GM19463 (cell line): ENCODE data around the gene SH3TC1.

ENCODE experiments used
- ATAC-seq: cut with Tn5 transposase; IDR thresholded peaks from one replicate; pipeline ENCODE4 v1.9.1; 2021; ENCODE audit warnings: mild to moderate bottlenecking, moderate library complexity; ENCODE audit not compliant: unreplicated experiment

The SH3TC1 gene

DNA sequence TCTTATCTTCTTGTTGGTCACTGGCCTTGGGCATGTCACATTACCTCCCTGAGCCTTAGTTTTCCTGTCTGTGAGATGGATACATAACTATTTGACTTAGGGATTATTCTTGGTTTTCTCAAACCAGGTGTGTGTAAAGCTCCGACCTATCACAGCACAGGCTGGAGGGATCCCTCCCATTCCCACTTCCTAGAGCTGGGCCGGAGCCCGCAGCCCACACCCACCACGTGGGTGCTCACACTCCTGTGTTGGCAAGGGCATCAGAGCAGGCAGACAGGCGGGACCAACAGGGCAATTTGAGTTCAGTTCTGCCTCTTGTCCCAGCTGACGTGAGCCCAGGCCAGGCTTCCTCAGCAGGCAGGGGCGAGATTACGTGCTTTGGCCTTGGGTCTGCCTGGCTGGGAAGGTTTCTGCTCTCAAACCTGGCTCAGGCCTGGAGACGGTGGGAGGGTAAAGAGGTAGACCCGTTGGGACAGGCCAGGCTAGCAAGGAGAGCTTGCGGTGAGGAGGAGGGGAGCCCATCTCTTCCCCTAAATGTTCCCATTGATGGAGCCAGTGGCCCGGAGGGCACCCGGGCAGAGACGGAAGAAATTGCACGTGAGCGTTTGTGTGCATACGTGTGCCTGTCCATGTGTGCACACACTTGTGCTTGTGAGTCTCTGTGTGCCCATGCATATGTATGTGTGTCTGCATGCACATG is 734 bp upstream of the SH3TC1 start:
- peak; percentile 3 for ATAC-seq

DNA sequence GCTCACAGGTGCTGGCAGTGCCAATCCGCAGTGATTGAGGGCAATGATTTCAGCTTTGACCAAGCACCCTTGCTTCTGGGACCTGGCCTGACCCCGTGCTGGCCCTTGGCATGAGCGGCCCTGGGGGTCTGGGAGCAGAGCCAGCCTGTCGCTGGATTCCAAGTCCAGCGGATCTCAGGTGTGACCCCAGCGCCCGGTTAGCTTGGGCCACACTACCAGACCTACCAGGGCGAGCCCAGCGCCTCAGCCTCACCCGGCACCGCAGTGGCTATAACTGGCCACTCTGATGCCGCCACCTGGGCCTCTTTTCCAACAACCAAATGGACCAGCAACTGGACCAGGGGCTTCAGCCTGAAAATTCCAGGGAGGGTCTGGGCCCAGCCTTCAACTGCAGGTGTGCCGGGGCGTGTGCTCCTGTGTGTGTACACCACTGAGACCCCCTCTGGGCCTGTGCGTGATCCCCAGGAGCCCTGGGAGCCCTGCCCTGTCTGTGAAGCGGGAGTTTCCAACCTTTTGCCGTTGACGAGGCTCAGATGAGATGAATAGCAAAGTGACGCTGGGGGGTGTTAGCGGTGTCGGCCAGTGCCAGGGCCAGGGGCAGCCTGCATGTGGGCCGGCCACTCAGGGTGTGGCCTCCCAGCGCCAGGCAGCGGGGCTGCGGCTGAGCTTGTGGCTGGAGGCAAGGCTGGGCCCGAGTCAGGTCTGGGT is 658 bp downstream of the SH3TC1 start:
- ATAC-seq = no peak

DNA sequence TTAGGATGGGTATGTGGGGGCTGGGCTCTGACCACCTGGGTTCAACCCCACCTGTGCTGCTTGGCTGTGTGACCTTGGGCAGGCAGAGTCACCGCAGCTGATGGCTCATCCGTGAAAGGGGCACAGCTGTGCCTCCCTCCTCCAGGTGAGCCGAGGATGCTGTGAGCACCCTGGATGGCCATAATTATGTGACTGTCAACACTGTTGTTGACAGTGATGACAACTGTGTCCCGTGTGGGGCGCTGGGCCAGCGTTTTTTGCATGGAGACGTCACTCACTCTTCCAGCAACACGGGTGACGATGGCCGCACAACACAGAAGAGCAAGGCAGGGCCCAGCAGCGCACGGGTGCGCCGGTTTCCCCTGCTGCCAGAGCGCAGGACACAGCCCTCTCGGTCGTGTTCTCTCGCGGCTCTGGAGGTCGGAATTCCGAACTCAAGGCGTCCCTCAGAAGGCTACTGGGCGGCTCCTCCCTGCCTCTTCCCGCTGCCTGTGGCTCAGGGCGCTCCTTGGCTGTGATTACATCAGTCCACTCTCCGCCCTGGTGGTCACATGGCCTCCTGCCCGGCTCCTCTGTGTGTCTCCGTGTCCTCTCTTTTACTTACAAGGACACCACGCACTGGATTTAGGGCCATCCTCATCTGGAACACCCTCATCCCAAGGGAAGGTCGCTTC is 1.3 kb downstream of the SH3TC1 start:
- no peak for ATAC-seq

DNA sequence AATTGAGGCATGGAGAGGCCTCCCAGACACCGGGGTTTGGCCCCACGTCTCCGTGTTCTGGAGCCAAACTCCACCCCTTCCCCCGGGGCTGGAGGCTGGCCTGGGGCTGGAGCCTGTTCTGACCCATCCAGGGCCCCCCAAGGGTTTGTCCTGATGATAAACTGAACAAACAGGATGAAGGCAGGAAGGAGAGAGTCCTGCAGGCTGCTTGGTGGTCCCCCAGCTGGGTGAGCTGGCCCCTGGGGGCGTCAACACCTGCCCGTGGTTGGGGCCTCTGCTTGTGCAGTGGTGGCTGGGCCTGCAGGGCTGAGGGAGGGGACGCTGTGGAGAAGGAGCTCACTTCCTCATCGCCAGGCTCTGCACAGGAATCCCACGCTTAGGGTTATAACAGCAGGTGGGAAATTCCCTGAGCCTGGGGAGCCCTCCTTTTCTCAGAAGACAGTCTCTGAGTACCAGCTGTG is 2.3 kb downstream of the SH3TC1 start:
- peak; percentile 31 for ATAC-seq

DNA sequence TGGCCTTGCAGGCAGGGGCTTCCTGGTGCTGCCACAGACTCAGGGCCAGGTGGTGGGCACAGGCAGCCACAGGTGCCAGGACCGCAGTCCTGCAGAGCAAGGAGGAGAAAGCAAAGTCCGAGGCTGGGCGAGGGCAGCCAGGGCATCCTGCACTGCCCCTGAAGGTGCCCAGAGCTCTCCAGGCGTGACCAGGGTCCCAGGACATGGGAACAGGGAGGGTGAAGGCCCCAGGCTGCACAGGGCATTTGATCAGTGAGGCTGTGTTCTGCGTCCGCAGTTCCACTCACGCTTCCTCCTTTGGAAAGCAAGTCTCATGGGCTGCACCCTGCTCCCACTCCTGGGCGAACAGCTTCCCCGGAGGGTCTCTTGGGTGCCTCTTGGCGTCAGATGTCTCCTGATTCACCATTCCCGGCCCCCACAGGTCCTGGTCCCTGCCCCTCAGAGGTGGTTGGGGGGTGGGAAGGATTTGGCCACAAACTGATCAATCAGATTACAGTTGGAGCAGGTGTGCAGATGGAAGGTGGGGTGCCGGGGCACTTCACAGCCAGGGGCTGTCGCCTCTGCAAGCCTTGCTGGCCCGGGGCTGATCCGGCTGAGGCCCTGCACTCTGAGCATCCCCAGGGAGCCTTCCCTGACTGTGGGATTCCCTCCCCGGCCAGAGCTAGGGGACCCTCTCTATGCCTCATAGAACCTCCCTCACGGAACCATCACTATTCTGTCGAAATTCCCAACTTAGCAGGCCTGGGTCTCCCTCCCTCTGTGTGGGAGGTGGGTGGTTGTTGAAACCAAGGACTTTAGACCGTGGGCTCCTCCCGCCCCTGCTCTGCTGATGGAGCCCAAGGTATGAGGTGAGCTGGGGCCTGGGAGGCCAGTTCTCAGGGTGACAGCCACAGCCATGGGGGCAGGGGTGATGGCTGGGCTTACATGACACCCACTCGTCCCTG is 3.3 kb downstream of the SH3TC1 start:
- ATAC-seq = no peak

DNA sequence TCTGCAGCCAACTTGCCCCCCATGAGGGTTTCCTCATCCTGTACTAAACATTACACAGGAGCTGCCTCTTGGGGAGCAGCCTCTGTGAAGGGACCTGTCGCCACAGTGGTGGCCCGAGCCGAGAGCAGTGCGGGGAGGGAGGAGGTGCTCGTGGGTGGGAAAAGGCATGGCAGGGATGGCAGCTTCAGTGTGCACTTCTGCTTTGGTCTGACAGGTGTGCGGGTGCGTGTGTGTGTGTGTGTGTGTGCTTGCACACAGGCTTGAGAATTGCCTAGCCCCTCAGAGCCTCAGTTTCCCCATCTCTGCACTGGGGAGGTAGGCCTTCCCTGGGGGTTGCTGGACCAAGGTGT is 3.9 kb downstream of the SH3TC1 start:
- ATAC-seq = no peak

DNA sequence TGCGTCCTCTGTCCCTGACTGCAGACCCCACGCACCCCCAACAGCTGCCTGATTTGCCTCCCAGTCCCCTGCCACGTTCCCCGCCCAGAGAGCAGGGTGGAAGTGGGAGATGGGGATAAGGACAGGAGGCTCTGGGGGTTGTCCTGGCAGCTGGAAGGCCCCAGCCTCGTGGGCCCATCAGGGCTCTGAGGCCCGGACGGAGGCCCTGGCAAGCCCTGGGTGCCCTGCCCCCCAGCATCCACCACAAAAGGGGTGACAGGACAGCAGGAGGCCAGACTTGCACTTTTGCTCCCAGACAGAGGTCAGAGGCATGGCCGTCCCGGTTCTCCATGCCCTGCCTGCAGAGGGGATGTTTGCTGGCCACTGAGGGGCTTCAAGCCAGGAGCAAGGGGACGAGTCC is 4.7 kb downstream of the SH3TC1 start:
- no peak for ATAC-seq

DNA sequence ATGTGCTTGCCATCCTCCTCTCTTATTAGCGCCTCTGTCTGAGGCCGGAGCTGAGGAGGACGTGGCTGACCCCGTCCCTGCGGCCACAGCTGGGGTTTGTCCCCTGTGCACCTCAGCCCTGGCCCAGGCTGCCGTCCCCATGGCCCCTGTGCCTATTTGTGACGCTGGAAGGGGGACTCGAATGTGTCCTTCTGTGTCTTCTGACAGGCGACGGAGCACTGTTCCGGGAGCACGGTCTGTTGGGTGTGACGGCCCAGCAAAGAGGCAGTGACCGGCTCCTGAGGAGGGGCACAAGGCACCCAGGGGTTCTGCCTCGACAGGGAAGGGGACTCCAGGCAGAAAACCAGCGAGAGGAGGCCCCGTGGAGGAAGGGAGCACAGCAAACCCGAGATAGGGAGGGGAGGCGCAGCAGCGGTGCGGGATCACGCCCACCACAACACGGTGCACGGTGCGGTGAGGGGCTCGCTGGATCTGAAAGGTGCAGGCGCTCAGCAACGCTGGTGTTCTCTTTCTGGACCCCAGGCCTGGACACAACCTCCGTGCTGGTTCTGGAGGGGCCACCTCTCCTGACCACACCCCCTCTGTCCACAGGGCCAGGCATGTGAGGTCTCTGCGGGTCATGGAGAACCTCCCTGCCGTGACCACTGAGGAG is 5.6 kb downstream of the SH3TC1 start:
- ATAC-seq = no peak

DNA sequence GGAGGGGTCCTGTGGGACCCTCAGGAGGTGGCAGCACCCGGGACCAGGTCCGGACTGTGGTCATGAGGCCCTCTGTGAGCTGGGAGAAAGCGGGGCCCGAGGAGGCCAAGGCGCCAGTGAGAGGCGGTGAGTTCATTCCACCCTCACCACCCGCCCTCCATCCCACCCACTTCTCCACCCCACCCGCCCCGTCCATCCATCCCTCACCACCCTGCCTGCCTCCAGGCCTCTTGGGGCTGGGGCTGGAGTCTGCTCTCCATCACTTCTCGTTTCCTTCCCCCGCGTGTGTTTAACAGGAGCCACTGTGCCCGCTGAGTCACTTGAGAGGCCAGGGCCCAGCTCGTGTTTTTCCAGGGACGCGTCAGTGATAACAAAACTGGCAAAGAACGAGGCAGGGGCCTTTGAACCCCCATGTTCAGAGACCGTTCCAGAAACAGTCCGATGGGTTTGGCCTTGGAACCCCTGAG is 6.2 kb downstream of the SH3TC1 start:
- ATAC-seq = no peak

DNA sequence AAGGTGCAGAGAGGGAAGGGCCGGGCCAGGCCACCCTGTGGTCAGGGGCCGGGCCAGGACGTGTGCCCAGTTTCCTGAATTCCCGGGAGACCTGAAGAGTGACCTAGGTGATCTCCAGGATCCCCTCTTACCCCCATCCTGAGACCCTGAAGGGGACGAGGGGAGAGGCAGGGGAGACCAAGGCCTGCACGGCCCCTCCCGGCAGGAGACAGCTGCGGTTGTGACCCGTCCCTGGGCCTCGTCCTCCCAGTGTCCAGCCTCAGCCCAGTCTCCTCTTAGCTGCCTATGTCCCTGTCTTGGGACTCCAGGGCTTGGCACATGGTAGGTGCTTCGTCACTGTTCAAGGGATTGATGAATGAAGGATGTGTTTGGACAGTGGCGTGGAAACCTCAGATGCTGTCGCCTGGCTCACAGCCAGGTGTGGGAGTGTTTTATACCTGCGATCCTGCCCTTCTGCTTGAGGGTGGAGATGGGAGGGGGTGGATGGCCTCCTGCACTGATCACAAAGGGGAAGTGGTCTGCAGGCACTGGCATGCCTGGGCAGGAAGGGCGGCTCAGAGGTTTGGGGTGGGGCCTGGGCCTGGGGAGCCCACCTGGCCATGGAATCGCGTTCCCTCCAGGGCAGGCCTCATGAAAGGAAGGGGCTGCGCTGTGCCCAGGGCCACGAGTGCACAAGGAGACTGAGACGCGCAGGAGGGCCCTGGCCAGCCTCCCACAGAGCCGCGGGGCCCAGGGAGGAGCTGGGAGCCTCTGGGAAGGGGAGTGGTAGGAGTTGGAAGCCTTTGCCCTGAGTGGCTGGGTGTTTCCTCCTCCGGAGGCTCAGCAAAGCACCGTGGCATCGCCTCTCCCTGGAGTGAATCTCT is 6.9 kb downstream of the SH3TC1 start:
- ATAC-seq = no peak

DNA sequence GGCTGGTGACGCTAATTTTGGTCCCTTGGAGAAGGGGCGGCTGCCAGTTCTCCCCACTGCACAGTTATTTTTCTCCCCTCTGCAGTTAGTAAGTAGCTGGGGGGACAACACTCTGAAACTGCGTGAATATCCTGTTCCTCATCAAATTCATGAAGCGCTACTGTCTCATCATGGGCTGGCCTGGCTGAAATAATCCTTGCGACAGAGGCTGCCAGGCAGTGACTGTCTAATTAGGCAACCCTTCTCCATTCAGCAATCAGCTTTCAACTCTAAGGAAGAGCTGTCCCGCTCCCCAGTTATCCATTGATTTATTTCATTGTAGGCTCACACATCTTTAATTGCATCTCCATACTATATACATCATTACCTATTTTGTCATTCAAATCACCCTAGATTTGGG is 8.2 kb downstream of the SH3TC1 start:
- ATAC-seq = no peak

DNA sequence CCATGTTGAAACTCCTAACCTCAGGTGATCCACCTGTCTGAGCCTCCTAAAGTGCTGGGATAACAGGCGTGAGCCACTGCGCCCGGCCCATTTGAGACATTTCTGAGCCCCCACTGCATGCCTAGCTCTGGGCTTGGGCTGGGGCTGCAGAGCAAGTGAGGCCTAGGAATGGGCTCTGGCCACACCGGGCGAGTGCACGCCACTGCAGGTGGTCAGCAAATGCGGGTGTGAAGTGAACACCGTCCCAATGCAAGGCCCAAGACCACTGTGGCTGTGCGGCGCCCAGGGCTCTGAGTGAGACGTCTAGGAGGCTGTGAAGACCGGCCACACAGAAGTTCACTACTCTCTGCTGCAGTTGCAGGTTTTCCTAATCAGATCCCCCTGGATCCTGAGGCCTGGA is 9.5 kb downstream of the SH3TC1 start:
- ATAC-seq = no peak

DNA sequence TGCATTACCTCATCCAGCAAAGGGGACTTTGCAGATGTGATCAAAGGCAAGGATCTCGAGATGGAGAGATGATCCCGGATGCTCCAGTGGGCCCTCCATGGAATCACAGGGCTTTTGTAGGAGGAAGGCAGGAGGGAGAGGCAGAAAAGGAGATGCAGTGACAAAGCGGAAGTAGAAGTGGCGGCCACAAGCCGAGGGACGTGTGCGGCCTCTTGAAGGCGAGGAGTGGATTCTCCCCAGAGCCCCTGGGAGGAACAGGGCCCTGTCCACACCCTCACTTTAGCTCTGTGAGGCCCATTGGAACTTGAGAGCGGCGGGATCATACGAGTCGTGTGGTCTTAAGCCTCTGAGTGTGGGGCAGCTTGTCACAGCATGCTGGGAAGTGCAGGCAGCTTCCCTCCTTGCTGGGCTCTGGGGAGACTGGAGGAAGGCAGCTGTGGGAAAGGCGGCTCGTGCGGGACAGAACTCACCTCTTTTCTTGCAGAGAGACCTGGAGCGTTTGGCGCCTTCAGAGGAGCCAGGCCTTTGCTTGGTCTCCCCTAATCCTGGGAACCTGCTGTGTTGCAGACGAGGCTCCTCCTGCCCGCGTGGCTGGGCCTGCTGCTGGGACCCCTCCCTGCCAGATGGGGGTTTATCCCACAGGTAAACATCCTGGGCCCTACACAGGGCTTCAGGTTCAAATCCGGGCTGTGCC is 10.2 kb downstream of the SH3TC1 start:
- ATAC-seq = no peak

DNA sequence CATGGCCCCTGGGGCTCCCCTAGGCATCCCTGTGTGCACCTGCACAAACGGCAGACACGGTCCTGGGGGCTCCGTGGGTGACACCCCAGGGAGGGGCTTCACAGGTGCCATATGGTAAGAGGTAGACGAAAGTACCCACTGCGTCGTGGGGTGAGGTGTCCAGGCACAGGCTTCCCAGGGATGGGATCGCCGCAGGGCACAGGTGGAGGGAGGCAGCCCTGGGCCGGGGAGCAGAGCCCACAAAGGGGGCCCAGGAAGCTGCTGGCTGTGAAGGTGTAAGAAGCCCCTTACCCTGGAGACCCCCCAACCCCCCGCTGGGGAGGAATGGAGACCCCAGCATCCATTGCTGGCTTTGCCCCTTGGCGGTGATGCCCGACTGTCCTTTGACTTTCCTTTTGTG is 10.9 kb downstream of the SH3TC1 start:
- ATAC-seq = no peak

DNA sequence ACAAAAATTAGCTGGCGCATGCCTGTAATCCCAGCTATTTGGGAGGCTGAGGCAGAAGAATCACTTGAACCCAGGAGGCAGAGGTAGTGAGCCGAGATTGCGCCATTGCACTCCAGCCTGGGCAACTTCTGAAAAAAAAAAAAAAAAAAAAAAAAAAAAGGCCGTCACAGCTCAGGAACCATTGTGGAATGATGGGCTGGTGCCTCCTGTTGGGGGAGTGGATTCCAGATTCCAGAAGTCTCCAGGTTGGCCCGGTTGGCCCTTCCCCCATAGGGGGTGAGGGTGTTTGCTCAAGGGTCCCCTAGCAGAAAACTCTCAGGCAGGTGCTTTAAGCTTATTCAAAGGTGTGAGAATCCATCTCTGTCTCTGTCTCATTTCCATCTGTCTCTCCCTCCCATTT is 11.5 kb downstream of the SH3TC1 start:
- no peak for ATAC-seq

DNA sequence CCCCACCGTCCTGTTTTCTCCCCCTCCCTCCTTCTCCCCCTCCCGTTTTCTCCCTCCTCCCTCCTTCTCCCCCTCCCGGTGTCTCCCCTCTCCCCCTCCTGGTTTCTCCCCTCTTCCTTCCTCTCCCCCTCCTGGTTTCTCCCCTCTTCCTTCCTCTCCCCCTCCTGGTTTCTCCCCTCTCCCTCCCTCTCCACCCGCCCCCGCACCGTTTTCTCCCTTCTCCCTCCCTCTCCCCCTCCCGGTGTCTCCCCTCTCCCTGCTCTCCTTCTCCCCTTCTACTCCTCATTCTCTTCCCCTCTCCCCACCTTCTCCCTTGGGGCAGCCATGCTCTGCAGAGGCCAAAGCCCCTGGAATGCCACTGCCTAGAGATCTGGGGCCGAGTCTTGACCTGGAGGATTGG is 12.2 kb downstream of the SH3TC1 start:
- ATAC-seq = no peak

DNA sequence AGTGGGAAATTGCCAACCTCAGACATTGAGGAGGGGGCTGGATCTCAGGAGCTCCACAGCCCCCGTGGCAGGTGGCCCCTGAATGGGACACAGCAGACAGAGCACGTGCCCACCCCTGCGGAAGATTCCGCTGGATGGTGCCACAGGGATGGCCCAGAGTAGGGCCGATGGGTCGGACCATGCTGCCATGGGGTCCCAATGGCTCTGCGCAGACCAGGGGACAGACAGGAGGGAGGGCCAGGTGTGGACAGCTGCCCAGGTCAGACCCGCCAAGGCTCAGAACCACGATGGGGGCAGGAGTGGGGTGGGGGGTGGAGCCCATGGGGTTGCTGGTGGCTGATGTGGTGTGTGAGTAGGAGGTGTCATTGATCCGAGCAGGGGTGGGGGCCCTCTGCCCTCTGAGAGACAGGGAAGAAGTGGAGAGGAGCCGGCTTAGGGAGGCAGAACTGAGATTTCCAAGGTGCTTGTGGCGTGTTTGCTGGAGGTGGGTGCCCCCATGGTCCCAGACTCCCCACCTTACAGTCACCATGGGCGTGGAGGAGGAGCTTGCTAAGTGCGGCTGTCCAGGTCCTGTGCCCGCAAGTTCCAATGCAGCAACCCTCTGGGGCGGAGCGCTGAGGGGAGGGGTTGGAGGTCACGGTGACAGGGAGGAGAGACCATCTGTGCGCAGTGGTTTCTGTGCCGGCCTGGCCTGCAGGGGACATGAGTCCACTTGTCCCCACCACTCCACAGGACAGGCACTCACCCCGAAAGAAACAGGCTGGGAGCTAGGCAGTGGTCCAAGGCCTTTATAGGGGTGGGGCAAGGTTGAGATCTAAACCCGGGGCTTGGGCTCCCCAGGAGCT is 12.9 kb downstream of the SH3TC1 start:
- ATAC-seq = no peak

DNA sequence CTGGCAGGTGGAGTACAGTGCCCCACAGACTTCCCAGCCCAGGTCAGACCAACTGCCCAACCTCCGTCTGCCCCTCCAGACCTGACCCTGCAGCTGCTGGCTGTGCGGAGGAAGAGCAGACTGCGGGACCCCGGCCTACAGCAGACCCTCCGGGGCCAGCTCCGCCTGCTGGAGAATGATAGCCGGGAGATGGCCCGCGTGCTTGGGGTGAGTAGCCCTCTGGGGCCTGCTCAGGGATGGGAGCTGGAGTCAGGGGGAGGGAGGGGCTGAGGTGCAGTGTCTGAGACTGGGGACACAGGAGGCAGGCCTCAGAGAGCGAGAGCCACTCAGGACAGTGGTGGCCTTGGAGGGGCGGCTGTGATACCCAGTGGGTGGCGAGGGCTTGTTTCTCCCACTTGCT is 13.5 kb downstream of the SH3TC1 start:
- no peak for ATAC-seq
